Uterus (tissue), 2 donors: ENCODE data around the gene PCNP.

Source experiments
- CTCF ChIP-seq, 4 experiments: fragments of 200-600 bp in 2 of 4; fragments of 450-650 bp in 2 of 4; sonication (generic) in 2 of 4; IDR thresholded peaks; one replicate each; pipeline ENCODE4 v1.5.1; 2016 to 2019; ENCODE audit warnings: antibody characterized with exemption in 4 of 4, mild to moderate bottlenecking in 2 of 4, moderate library complexity in 1 of 4
- POLR2A ChIP-seq, 2 donors: fragments of 450-650 bp; IDR thresholded peaks; one replicate each; pipeline ENCODE4 v1.6.1; 2016; ENCODE audit warnings: antibody characterized with exemption in 2 of 2, mild to moderate bottlenecking in 1 of 2, moderate library complexity in 1 of 2

GRCh38 chr3:101548527-101549105, 25.4 kb upstream of the PCNP start:
- no peak for TF ChIP-seq CTCF (IDR thresholded peaks at IDR 0.05)
- TF ChIP-seq POLR2A (IDR thresholded peaks at IDR 0.05) = no peak
